Measurements from ENCODE around the gene S100B. TPM values are rescaled to one million over a fixed set of nuclear protein-coding genes. Genes with fewer than 3 reads are reported as not detected.
A peak's percentile ranks its signal among the peaks of the same experiment; 100 is the strongest.

Gene S100B
- total and polyA plus RNA-seq, 2 of the 13 experiments (the other 11 are each of a cell fraction or from before 2014, with no cell fraction given) = not detected

GRCh38 chr21:46622226-46622625 is 17.3 kb upstream of the S100B start (continued):
- 0 out of 2 replicates have a peak, but pooled peaks have one; percentile 47 for TF ChIP-seq PRDM15 (CRISPR knock-in tag; IDR thresholded peaks at IDR 0.05)
- TF ChIP-seq ZGPAT (CRISPR knock-in tag; IDR thresholded peaks at IDR 0.05) = peak; percentile 29
- TF ChIP-seq GPN1 (CRISPR knock-in tag; IDR thresholded peaks at IDR 0.05; ENCODE audit: borderline replicate concordance) = no peak
- TF ChIP-seq CBX5 (CRISPR knock-in tag; IDR thresholded peaks at IDR 0.05; ENCODE audit: borderline replicate concordance) = no peak
- TF ChIP-seq ZNF562 (CRISPR knock-in tag; IDR thresholded peaks at IDR 0.05; ENCODE audit: borderline replicate concordance) = no peak
- TF ChIP-seq ZIK1 (CRISPR knock-in tag; IDR thresholded peaks at IDR 0.05; ENCODE audit: borderline replicate concordance, low read depth) = no peak
- TF ChIP-seq DZIP1 (CRISPR knock-in tag; IDR thresholded peaks at IDR 0.05) = no peak
- TF ChIP-seq FOXA3 (CRISPR knock-in tag; IDR thresholded peaks at IDR 0.05) = peak; percentile 58
- TF ChIP-seq ZNF740 (CRISPR knock-in tag; IDR thresholded peaks at IDR 0.05) = no peak
- TF ChIP-seq DNMT3B (CRISPR knock-in tag; conservative IDR thresholded peaks at IDR 0.05) = no peak
- peak; percentile 25; the same call in 1 of the 2 replicates for TF ChIP-seq GABPB1 (CRISPR knock-in tag; IDR thresholded peaks at IDR 0.05)
- peak; percentile 60 for TF ChIP-seq ZNF687 (CRISPR knock-in tag; IDR thresholded peaks at IDR 0.05)
- TF ChIP-seq ZNF549 (CRISPR knock-in tag; IDR thresholded peaks at IDR 0.05) = no peak
- TF ChIP-seq PBX3 (CRISPR knock-in tag; IDR thresholded peaks at IDR 0.05; ENCODE audit: borderline replicate concordance) = no peak
- TF ChIP-seq MIER3 (CRISPR knock-in tag; IDR thresholded peaks at IDR 0.05; ENCODE audit: borderline replicate concordance) = no peak
- no peak for TF ChIP-seq ZNF619 (CRISPR knock-in tag; IDR thresholded peaks at IDR 0.05)
- peak; percentile 80 for TF ChIP-seq SAP130 (CRISPR knock-in tag; IDR thresholded peaks at IDR 0.05; ENCODE audit: low read depth)

Measured in HepG2 (cell line).